Osteocyte (in vitro differentiated cells): ENCODE data around the gene PRRG2. TPM values are rescaled to one million over a fixed set of nuclear protein-coding genes. Genes with fewer than 3 reads are reported as not detected.

Experiments
- DNase-seq: peaks from one replicate; pipeline ENCODE4 v3.0.0; 2021; ENCODE audit warnings: mixed read lengths; ENCODE audit not compliant: unreplicated experiment; ENCODE audit errors: extremely low spot score
- H3K27ac Mint-ChIP-seq: one replicate; pipeline ENCODE4 v1.8.0; 2021; ENCODE audit warnings: mild to moderate bottlenecking, mixed read lengths; ENCODE audit not compliant: unreplicated experiment
- H3K27me3 Mint-ChIP-seq: one replicate; pipeline ENCODE4 v1.8.0; 2021; ENCODE audit warnings: mixed read lengths; ENCODE audit not compliant: unreplicated experiment
- H3K36me3 Mint-ChIP-seq: one replicate; pipeline ENCODE4 v1.8.0; 2021; ENCODE audit warnings: mixed read lengths; ENCODE audit not compliant: unreplicated experiment
- H3K4me1 Mint-ChIP-seq: one replicate; pipeline ENCODE4 v1.8.0; 2021; ENCODE audit warnings: mixed read lengths; ENCODE audit not compliant: unreplicated experiment
- H3K4me3 Mint-ChIP-seq: one replicate; pipeline ENCODE4 v1.8.0; 2021; ENCODE audit warnings: mild to moderate bottlenecking, moderate library complexity, mixed read lengths; ENCODE audit not compliant: unreplicated experiment
- H3K9me3 Mint-ChIP-seq: one replicate; pipeline ENCODE4 v1.8.0; 2021; ENCODE audit warnings: mixed read lengths; ENCODE audit not compliant: unreplicated experiment
- CTCF ChIP-seq: fragments of 200-600 bp; sonication (generic); IDR thresholded peaks from 2 replicates; pipeline ENCODE4 v1.5.0; 2021; ENCODE audit warnings: antibody characterized with exemption, mild to moderate bottlenecking, moderate library complexity
- total RNA-seq: library from RNA; stranded (reverse); gene quantifications from 2 replicates; pipeline ENCODE4 v1.2.1, GENCODE V29; 2021

The PRRG2 gene
- total RNA-seq, 1 donor from 2014 or later: 0.32 TPM

DNA sequence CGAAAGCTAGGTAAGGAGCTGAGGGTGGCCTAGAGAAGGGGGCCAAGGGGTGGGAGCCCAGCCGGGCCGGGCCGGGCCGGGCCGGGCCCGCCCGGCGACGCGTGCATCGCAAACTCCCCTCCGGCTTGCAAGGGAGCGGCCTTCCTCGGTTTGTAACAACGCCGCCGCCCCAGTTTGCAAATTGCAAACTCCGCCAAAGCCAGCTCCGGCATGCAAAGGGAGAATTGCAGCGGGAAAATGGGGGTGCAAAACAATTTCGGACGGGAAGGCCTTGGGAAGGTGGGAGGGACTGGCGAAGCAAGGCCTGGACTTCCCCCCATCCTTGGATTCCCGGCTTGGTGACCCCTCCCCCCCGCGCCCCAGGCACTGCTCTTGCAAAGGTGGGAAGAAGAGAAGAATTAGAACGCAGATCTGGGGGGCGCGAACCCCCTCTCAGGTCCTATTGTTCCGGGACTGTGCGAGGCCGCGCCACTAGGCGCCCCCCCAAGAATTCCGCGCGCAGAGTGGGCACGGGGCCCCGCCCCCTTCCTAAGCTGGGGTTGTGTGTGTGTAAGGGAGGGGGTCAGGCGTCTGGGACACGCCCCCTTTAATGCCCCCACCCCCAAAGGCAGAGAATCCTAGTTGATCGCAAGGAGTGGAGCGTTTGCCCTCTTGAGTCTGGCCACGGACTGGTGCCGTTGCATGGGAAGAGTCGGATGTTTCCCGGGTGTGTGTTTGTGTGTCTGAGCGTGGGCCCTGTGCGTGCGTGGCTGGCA is 10.8 kb downstream of the PRRG2 start:
- Mint-ChIP-seq H3K4me1 (peaks cover 19% of the 10 kb centered on the region), H3K9me3 (no peaks in the 10 kb centered on the region), H3K4me3 (peak overlapping the region; percentile 80), H3K27me3 (no peaks in the 10 kb centered on the region), H3K36me3 (peaks cover 4% of the 10 kb centered on the region), H3K27ac (peak overlapping the region; percentile 84)
- no peak for DNase-seq
- no peak for TF ChIP-seq CTCF

- peak overlapping the region; percentile 80 for H3K4me3 Mint-ChIP-seq
- H3K27me3 Mint-ChIP-seq: no peaks in the 10 kb centered on the region
- H3K36me3 Mint-ChIP-seq: peaks cover 4% of the 10 kb centered on the region
- no peak for DNase-seq
- H3K4me1 Mint-ChIP-seq: peaks cover 19% of the 10 kb centered on the region
- H3K27ac Mint-ChIP-seq: peak overlapping the region; percentile 84
- TF ChIP-seq CTCF: no peak
- no peaks in the 10 kb centered on the region for H3K9me3 Mint-ChIP-seq
These were observed 11.5 kb downstream of the PRRG2 start for GRCh38 chr19:49592486-49593232.

DNA sequence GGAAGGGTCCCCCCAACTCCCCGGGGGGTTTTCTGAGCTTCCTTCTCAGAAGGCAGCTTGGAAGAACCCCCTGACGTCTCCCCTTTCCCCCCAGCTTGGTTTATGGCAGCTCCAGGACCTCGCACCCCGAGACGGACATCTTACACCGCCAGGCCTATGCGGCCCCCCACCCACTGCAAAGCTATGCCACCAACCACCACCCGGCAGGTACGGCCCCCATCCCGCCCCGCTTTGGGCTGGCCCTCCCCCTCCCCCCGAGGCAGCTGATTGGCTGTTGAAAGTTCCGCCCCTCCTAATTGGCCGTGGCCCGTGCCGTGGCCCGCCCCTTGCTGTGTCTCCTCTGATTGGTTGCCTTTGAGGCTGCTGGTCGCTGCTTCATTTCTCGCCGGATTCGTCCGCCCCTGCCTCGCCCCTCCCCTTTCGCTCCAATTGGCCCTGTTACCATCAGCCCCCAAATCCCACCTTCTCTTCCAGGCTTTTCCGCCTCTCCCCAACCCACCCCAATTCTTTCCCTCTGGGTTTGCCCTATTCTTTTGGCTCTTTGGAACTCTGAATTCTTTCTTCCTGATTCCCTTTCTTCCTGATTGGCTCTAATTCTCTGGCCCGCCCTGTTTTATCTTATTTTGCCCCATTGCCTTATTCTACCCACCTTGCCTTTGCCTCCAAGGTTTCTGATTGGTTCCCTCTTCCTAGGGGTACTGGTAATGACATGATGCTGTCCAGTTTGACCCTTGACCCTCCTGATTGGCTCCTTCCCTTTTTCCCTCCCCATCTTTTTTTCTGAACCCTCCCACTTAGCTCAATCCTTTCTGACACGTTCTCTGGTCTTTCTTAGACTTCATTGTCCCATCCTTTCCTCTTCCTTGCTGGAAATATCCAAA is 12.4 kb downstream of the PRRG2 start:
- peak; percentile 96 for DNase-seq
- Mint-ChIP-seq H3K27ac (peak overlapping the region; percentile 84), H3K4me1 (peaks cover 19% of the 10 kb centered on the region), H3K9me3 (no peaks in the 10 kb centered on the region), H3K27me3 (no peaks in the 10 kb centered on the region), H3K36me3 (peaks cover 6% of the 10 kb centered on the region), H3K4me3 (peak overlapping the region; percentile 80)
- TF ChIP-seq CTCF: no peak

DNA sequence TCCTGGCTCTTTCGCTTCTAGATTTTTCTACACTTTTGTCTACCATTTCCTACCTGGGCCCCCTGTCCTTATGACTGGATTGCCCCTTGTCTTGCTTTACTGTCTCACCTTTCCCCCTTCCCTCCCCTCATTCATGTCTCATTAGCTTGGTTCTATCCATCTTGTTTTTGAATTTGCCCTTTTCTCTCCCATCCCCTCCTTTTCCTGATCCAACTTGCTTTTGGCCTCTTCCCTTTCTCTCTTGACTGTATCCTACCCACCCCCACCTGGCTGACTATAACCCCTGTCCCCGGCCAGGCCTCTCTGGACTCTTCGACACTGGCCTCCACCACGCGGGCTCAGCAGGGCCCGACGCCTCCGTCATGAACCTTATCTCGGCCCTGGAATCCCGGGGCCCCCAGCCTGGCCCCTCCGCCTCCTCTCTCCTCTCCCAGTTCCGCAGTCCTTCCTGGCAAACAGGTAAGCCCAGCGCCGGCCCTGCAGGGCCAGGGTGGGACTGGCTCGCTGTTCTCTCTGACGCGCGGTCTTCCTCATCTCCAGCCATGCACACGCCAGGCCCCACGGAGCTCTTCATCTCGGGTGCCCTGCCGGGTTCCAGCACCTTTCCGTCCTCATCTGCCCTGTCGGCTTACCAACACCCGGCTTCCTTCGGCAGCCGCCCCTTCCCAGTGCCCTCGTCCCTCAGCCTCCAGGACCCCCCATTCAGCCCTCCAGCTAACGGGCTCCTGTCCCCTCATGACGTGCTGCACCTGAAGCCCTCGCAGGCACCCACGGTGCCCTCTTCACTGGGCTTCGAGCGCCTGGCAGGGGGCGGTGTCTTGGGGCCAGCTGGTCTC is 13.3 kb downstream of the PRRG2 start:
- Mint-ChIP-seq H3K36me3 (peaks cover 11% of the 10 kb centered on the region), H3K4me3 (peak overlapping the region; percentile 36), H3K9me3 (no peaks in the 10 kb centered on the region), H3K27me3 (no peaks in the 10 kb centered on the region), H3K4me1 (peaks cover 19% of the 10 kb centered on the region), H3K27ac (peak overlapping the region; percentile 84)
- no peak for TF ChIP-seq CTCF
- no peak for DNase-seq
